ENCODE data around the gene EDRF1. TPM values are rescaled to one million over a fixed set of nuclear protein-coding genes. Genes with fewer than 3 reads are reported as not detected.
A peak's percentile ranks its signal among the peaks of the same experiment; 100 is the strongest.

Gene EDRF1
- total and polyA plus RNA-seq, 2 of the 13 experiments (the other 11 are each of a cell fraction or from before 2014, with no cell fraction given) = 16.9 to 26.7 TPM

- TF ChIP-seq ZHX2 (IDR thresholded peaks at IDR 0.05; ENCODE audit: low read depth) (no peak), ZHX2 (CRISPR knock-in tag; IDR thresholded peaks at IDR 0.05; ENCODE audit: borderline replicate concordance) (no peak), HIVEP1 (CRISPR knock-in tag; IDR thresholded peaks at IDR 0.05) (no peak; the same call in none of the 2 replicates), ZNF441 (CRISPR knock-in tag; IDR thresholded peaks at IDR 0.05; ENCODE audit: borderline replicate concordance) (peak; percentile 75; the same call in 1 of the 2 replicates), HNRNPK (IDR thresholded peaks at IDR 0.05; ENCODE audit: low read depth, low read length, poor library complexity, severe bottlenecking) (no peak), BORCS8-MEF2B (CRISPR knock-in tag; IDR thresholded peaks at IDR 0.05) (peak; percentile 85; the same call in 1 of the 2 replicates), ZNF431 (CRISPR knock-in tag; IDR thresholded peaks at IDR 0.05; ENCODE audit: borderline replicate concordance, low read depth) (no peak), ZNF652 (CRISPR knock-in tag; IDR thresholded peaks at IDR 0.05; ENCODE audit: borderline replicate concordance, low read depth) (no peak), ZC3H13 (CRISPR knock-in tag; IDR thresholded peaks at IDR 0.05) (0 out of 2 replicates have a peak, but pooled peaks have one; percentile 48), ZNF546 (CRISPR knock-in tag; conservative IDR thresholded peaks at IDR 0.05) (peak; percentile 27; the same call in 1 of the 2 replicates), ZNF235 (CRISPR knock-in tag; IDR thresholded peaks at IDR 0.05; ENCODE audit: borderline replicate concordance) (no peak)
- TF ChIP-seq, protein P1, sequence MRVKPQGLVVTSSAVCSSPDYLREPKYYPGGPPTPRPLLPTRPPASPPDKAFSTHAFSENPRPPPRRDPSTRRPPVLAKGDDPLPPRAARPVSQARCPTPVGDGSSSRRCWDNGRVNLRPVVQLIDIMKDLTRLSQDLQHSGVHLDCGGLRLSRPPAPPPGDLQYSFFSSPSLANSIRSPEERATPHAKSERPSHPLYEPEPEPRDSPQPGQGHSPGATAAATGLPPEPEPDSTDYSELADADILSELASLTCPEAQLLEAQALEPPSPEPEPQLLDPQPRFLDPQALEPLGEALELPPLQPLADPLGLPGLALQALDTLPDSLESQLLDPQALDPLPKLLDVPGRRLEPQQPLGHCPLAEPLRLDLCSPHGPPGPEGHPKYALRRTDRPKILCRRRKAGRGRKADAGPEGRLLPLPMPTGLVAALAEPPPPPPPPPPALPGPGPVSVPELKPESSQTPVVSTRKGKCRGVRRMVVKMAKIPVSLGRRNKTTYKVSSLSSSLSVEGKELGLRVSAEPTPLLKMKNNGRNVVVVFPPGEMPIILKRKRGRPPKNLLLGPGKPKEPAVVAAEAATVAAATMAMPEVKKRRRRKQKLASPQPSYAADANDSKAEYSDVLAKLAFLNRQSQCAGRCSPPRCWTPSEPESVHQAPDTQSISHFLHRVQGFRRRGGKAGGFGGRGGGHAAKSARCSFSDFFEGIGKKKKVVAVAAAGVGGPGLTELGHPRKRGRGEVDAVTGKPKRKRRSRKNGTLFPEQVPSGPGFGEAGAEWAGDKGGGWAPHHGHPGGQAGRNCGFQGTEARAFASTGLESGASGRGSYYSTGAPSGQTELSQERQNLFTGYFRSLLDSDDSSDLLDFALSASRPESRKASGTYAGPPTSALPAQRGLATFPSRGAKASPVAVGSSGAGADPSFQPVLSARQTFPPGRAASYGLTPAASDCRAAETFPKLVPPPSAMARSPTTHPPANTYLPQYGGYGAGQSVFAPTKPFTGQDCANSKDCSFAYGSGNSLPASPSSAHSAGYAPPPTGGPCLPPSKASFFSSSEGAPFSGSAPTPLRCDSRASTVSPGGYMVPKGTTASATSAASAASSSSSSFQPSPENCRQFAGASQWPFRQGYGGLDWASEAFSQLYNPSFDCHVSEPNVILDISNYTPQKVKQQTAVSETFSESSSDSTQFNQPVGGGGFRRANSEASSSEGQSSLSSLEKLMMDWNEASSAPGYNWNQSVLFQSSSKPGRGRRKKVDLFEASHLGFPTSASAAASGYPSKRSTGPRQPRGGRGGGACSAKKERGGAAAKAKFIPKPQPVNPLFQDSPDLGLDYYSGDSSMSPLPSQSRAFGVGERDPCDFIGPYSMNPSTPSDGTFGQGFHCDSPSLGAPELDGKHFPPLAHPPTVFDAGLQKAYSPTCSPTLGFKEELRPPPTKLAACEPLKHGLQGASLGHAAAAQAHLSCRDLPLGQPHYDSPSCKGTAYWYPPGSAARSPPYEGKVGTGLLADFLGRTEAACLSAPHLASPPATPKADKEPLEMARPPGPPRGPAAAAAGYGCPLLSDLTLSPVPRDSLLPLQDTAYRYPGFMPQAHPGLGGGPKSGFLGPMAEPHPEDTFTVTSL (CRISPR knock-in tag; IDR thresholded peaks at IDR 0.05; ENCODE audit: borderline replicate concordance) = peak; percentile 79; the same call in 1 of the 2 replicates
- TF ChIP-seq, protein P2, sequence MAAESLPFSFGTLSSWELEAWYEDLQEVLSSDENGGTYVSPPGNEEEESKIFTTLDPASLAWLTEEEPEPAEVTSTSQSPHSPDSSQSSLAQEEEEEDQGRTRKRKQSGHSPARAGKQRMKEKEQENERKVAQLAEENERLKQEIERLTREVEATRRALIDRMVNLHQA (CRISPR knock-in tag; IDR thresholded peaks at IDR 0.05) = no peak
- TF ChIP-seq, protein P3, sequence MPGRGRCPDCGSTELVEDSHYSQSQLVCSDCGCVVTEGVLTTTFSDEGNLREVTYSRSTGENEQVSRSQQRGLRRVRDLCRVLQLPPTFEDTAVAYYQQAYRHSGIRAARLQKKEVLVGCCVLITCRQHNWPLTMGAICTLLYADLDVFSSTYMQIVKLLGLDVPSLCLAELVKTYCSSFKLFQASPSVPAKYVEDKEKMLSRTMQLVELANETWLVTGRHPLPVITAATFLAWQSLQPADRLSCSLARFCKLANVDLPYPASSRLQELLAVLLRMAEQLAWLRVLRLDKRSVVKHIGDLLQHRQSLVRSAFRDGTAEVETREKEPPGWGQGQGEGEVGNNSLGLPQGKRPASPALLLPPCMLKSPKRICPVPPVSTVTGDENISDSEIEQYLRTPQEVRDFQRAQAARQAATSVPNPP (CRISPR knock-in tag; IDR thresholded peaks at IDR 0.05) = 0 out of 2 replicates have a peak, but pooled peaks have one; percentile 18
Measured at GRCh38 chr10:125719173-125720001, at the start of gene EDRF1 (continued).

All from HepG2 (cell line).